HUES64 (cell line): Measurements from ENCODE around the gene FSTL4.

Source experiments
- H3K27ac ChIP-seq: 2 replicates; pipeline ENCODE4 v1.7.0; 2013; ENCODE audit warnings: low read depth, low read length, inconsistent platforms
- H3K27me3 ChIP-seq: 2 replicates; pipeline ENCODE4 v1.6.1; 2013; ENCODE audit warnings: mild to moderate bottlenecking, low read length; ENCODE audit not compliant: insufficient read depth
- H3K36me3 ChIP-seq: 2 replicates; pipeline ENCODE4 v1.6.1; 2013; ENCODE audit warnings: mild to moderate bottlenecking, low read length; ENCODE audit not compliant: insufficient read depth
- H3K4me1 ChIP-seq: 2 replicates; pipeline ENCODE4 v1.6.1; 2013; ENCODE audit warnings: mild to moderate bottlenecking, low read length, moderate library complexity; ENCODE audit not compliant: insufficient read depth
- H3K4me3 ChIP-seq: 2 replicates; pipeline ENCODE4 v1.5.1; 2013; ENCODE audit warnings: mild to moderate bottlenecking, low read length, moderate library complexity
- H3K9ac ChIP-seq: 2 replicates; pipeline ENCODE4 v1.6.1; 2013; ENCODE audit warnings: mild to moderate bottlenecking, low read depth, low read length
- H3K9me3 ChIP-seq: 2 replicates; pipeline ENCODE4 v1.6.1; 2013; ENCODE audit warnings: low read depth, low read length; ENCODE audit not compliant: insufficient read depth
- WGBS: fragments of 150-250, 120-280 bp; methylation state at CpG from one replicate; pipeline ENCODE4 v1.1.7; 2013; ENCODE audit warnings: missing lambda C conversion rate; 5-methylcytosine and 5-hydroxymethylcytosine counted together

The FSTL4 gene

GRCh38 chr5:133639850-133640528 is 27.6 kb upstream of the FSTL4 start:
- no peaks in the 10 kb centered on the region for H3K36me3 ChIP-seq
- H3K4me3 ChIP-seq = no peak overlapping the region
- no peak overlapping the region for H3K9ac ChIP-seq
- 85% methylated on average over 4 of the region's 4 CpGs for WGBS
- H3K27me3 ChIP-seq = no peaks in the 10 kb centered on the region
- no peaks in the 10 kb centered on the region for H3K9me3 ChIP-seq
- no peak overlapping the region for H3K27ac ChIP-seq
- H3K4me1 ChIP-seq = peaks cover 2% of the 10 kb centered on the region; the same call in 1 of the 2 replicates

- no peak overlapping the region for H3K27ac ChIP-seq
- H3K4me1 ChIP-seq = peaks cover 8% of the 10 kb centered on the region; the same call in 1 of the 2 replicates
- H3K36me3 ChIP-seq = no peaks in the 10 kb centered on the region
- no peak overlapping the region for H3K4me3 ChIP-seq
- no peak overlapping the region for H3K9ac ChIP-seq
- no peaks in the 10 kb centered on the region for H3K9me3 ChIP-seq
- WGBS = 87% methylated on average over 4 of the region's 4 CpGs
- H3K27me3 ChIP-seq = no peaks in the 10 kb centered on the region
Measured at GRCh38 chr5:133638436-133638835, 26.1 kb upstream of the FSTL4 start.

GRCh38 chr5:133637206-133637605 is 24.9 kb upstream of the FSTL4 start:
- 84% methylated on average over 2 of the region's 2 CpGs for WGBS
- Histone ChIP-seq H3K36me3 (no peaks in the 10 kb centered on the region), H3K27ac (no peak overlapping the region), H3K9me3 (no peaks in the 10 kb centered on the region), H3K27me3 (no peaks in the 10 kb centered on the region), H3K9ac (no peak overlapping the region), H3K4me1 (peaks cover 8% of the 10 kb centered on the region; the same call in 1 of the 2 replicates), H3K4me3 (no peak overlapping the region)

- Histone ChIP-seq H3K27me3 (no peaks in the 10 kb centered on the region), H3K27ac (no peak overlapping the region), H3K4me3 (no peak overlapping the region), H3K9ac (no peak overlapping the region), H3K9me3 (no peaks in the 10 kb centered on the region), H3K36me3 (no peaks in the 10 kb centered on the region), H3K4me1 (peaks cover 8% of the 10 kb centered on the region; the same call in 1 of the 2 replicates)
- WGBS = 75% methylated on average over 1 of the region's 1 CpG
Measured at GRCh38 chr5:133635051-133635450, 22.7 kb upstream of the FSTL4 start.

GRCh38 chr5:133627180-133627579 is 14.8 kb upstream of the FSTL4 start:
- H3K36me3 ChIP-seq = no peaks in the 10 kb centered on the region
- H3K27me3 ChIP-seq = no peaks in the 10 kb centered on the region
- H3K4me1 ChIP-seq = no peaks in the 10 kb centered on the region
- WGBS = 50% methylated on average over 1 of the region's 1 CpG
- H3K9me3 ChIP-seq = no peaks in the 10 kb centered on the region
- no peak overlapping the region for H3K27ac ChIP-seq
- no peak overlapping the region for H3K4me3 ChIP-seq
- no peak overlapping the region for H3K9ac ChIP-seq

- Histone ChIP-seq H3K4me1 (no peaks in the 10 kb centered on the region), H3K4me3 (no peak overlapping the region), H3K9me3 (no peaks in the 10 kb centered on the region), H3K27me3 (no peaks in the 10 kb centered on the region), H3K9ac (no peak overlapping the region), H3K27ac (no peak overlapping the region), H3K36me3 (no peaks in the 10 kb centered on the region)
- WGBS = 61% methylated on average over 3 of the region's 3 CpGs
Measured at GRCh38 chr5:133624316-133624715, 12.0 kb upstream of the FSTL4 start.

- Histone ChIP-seq H3K4me1 (no peaks in the 10 kb centered on the region), H3K9ac (no peak overlapping the region), H3K9me3 (no peaks in the 10 kb centered on the region), H3K4me3 (no peak overlapping the region), H3K36me3 (no peaks in the 10 kb centered on the region), H3K27ac (no peak overlapping the region), H3K27me3 (peaks cover 33% of the 10 kb centered on the region)
- WGBS = 78% methylated on average over 1 of the region's 1 CpG
Measured at GRCh38 chr5:133618141-133618540, 5.8 kb upstream of the FSTL4 start.

GRCh38 chr5:133613743-133614142 is 1.4 kb upstream of the FSTL4 start:
- no peak overlapping the region for H3K9ac ChIP-seq
- no peaks in the 10 kb centered on the region for H3K36me3 ChIP-seq
- no peak overlapping the region for H3K27ac ChIP-seq
- no peaks in the 10 kb centered on the region for H3K9me3 ChIP-seq
- H3K4me1 ChIP-seq = no peaks in the 10 kb centered on the region
- H3K4me3 ChIP-seq = no peak overlapping the region
- WGBS = 91% methylated on average over 2 of the region's 2 CpGs
- H3K27me3 ChIP-seq = peaks cover 74% of the 10 kb centered on the region

GRCh38 chr5:133613184-133613583 is 843 bp upstream of the FSTL4 start:
- H3K9ac ChIP-seq = no peak overlapping the region

GRCh38 chr5:133611357-133612248 is 738 bp downstream of the FSTL4 start:
- H3K27ac ChIP-seq = no peak overlapping the region
- no peaks in the 10 kb centered on the region for H3K36me3 ChIP-seq
- no peaks in the 10 kb centered on the region for H3K4me1 ChIP-seq
- H3K4me3 ChIP-seq = peak overlapping the region; percentile 47
- 1% methylated on average over 91 of the region's 91 CpGs for WGBS
- no peak overlapping the region for H3K9ac ChIP-seq
- no peaks in the 10 kb centered on the region for H3K9me3 ChIP-seq
- peaks cover 81% of the 10 kb centered on the region for H3K27me3 ChIP-seq

More at GRCh38 chr5:133613184-133613583, 843 bp upstream of the FSTL4 start:
- no peak overlapping the region for H3K27ac ChIP-seq
- H3K4me1 ChIP-seq = no peaks in the 10 kb centered on the region
- WGBS = 84% methylated on average over 5 of the region's 5 CpGs
- H3K4me3 ChIP-seq = no peak overlapping the region
- no peaks in the 10 kb centered on the region for H3K36me3 ChIP-seq
- H3K27me3 ChIP-seq = peaks cover 79% of the 10 kb centered on the region
- H3K9me3 ChIP-seq = no peaks in the 10 kb centered on the region
